CD4-positive, alpha-beta memory T cell (primary cell): ENCODE results near the gene RALBP1. TPM values are rescaled to one million over a fixed set of nuclear protein-coding genes. Genes with fewer than 3 reads are reported as not detected.

Source experiments
- CTCF ChIA-PET: fragments of 350-600 bp; sonication (Branson Sonifier 250); formaldehyde crosslinking; loops from one replicate; lab custom pipeline; 2021; ENCODE audit warnings: inconsistent platforms; ENCODE audit not compliant: partially characterized antibody; lab: Charles Lee
- POLR2A ChIA-PET: fragments of 350-600 bp; sonication (Branson Sonifier 250); formaldehyde crosslinking; loops from one replicate; lab custom pipeline; 2021; ENCODE audit not compliant: partially characterized antibody; lab: Charles Lee
- DNase-seq, 5 donors: peaks; one replicate each; pipeline versions ENCODE4 v3.0.0 to v3.0.0-alpha.2; 2020 to 2022; ENCODE audit warnings: mixed read lengths in 1 of 5
- H3K27ac ChIP-seq: one replicate; pipeline ENCODE4 v1.7.0; 2013; ENCODE audit warnings: low read depth, low read length
- H3K27me3 ChIP-seq: 2 replicates; pipeline ENCODE4 v1.7.0; 2013; ENCODE audit warnings: mild to moderate bottlenecking, low read length, moderate library complexity; ENCODE audit not compliant: insufficient read depth
- H3K36me3 ChIP-seq: 2 replicates; pipeline ENCODE4 v1.7.0; 2013; ENCODE audit warnings: mild to moderate bottlenecking, low read length, moderate library complexity; ENCODE audit not compliant: insufficient read depth
- H3K4me1 ChIP-seq: 2 replicates; pipeline ENCODE4 v1.7.0; 2013; ENCODE audit warnings: mild to moderate bottlenecking, low read length, moderate library complexity; ENCODE audit not compliant: insufficient read depth
- H3K4me3 ChIP-seq, 2 donors: one replicate each; pipeline ENCODE4 v1.7.0; 2013; ENCODE audit warnings: low read length in 2 of 2, mild to moderate bottlenecking in 1 of 2
- H3K9me3 ChIP-seq, 2 donors: one replicate each; pipeline ENCODE4 v1.7.0; 2013; ENCODE audit warnings: low read length in 2 of 2, control low read depth in 1 of 2; ENCODE audit not compliant: control insufficient read depth in 1 of 2
- H3K27ac Mint-ChIP-seq, 7 donors: one replicate each; pipeline ENCODE4 v1.8.0; 2020 to 2021; ENCODE audit warnings: mixed read lengths in 7 of 7, mild to moderate bottlenecking in 6 of 7, inconsistent platforms in 3 of 7, moderate library complexity in 3 of 7
- H3K27me3 Mint-ChIP-seq, 2 donors: one replicate each; pipeline ENCODE4 v1.8.0; 2020 to 2021; ENCODE audit warnings: mixed read lengths in 2 of 2
- H3K36me3 Mint-ChIP-seq, 2 donors: one replicate each; pipeline ENCODE4 v1.8.0; 2020 to 2021; ENCODE audit warnings: mixed read lengths in 2 of 2, inconsistent platforms in 1 of 2, mild to moderate bottlenecking in 1 of 2
- H3K4me1 Mint-ChIP-seq, 4 donors: one replicate each; pipeline ENCODE4 v1.8.0; 2020 to 2021; ENCODE audit warnings: mixed read lengths in 4 of 4, mild to moderate bottlenecking in 1 of 4
- H3K4me3 Mint-ChIP-seq, 8 donors: one replicate each; pipeline ENCODE4 v1.8.0; 2020 to 2021; ENCODE audit warnings: mixed read lengths in 8 of 8, mild to moderate bottlenecking in 7 of 8, moderate library complexity in 6 of 8, inconsistent platforms in 3 of 8
- H3K9me3 Mint-ChIP-seq, 8 donors: one replicate each; pipeline ENCODE4 v1.8.0; 2020 to 2021; ENCODE audit warnings: mixed read lengths in 8 of 8, mild to moderate bottlenecking in 5 of 8, inconsistent platforms in 3 of 8, moderate library complexity in 1 of 8
- intact Hi-C: fragments of 100-400 bp; cut with micrococcal nuclease; formaldehyde crosslinking; loops from one replicate; pipeline ENCODE4 v1.15.1; 2023
- polyA plus RNA-seq, 2 donors: library from polyadenylated mRNA; unstranded; fragments of 300-500 nt; fragmentation: Illumina TruSeq; gene quantifications; one replicate each; pipeline ENCODE4 v1.2.3, GENCODE V29; 2021
- total RNA-seq, 2 experiments: library from RNA; stranded (reverse); gene quantifications; one replicate each; pipeline ENCODE4 v1.2.3, GENCODE V29; 2021

Gene RALBP1
- total and polyA plus RNA-seq, 4 experiments from 2014 or later: 33.9 to 49.9 (median 46.9) TPM

DNA sequence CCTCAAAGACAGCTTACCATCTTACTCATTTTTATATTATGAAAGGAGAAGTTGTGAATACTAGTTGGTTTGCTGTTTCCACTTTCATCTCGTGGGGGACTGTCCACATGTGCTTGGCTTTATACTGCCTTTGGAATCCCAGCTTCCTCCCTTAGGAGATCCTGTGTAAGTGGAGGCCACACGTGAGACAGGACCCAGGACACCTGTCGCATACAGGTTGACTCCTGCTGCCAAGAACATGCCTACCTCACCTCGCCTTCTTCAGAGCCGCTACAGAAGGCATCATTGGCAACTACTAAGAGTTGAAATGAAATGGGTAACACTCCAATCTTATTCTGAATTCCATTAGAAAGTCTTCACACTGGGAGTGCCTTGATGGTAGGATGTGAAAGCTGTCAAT lies 69.7 kb downstream of the RALBP1 start:
- ChIA-PET POLR2A (no interaction called here), CTCF (no interaction called here)
- no peaks in the 10 kb centered on the region for H3K27me3 Mint-ChIP-seq
- Histone ChIP-seq H3K27ac (no peak overlapping the region), H3K4me3 (no peak overlapping the region), H3K27me3 (no peaks in the 10 kb centered on the region), H3K9me3 (no peaks in the 10 kb centered on the region), H3K36me3 (peaks cover 28% of the 10 kb centered on the region), H3K4me1 (no peaks in the 10 kb centered on the region)
- peaks cover 40 to 52% of the 10 kb centered on the region in 2 donors for H3K36me3 Mint-ChIP-seq
- no peaks in the 10 kb centered on the region for H3K4me1 Mint-ChIP-seq
- intact Hi-C loops: no loop called here
- no peak overlapping the region for H3K4me3 Mint-ChIP-seq
- no peak for DNase-seq
- H3K27ac Mint-ChIP-seq: peak overlapping the region in 1 of 7 donors; percentile 46
- H3K9me3 Mint-ChIP-seq: no peaks in the 10 kb centered on the region

DNA sequence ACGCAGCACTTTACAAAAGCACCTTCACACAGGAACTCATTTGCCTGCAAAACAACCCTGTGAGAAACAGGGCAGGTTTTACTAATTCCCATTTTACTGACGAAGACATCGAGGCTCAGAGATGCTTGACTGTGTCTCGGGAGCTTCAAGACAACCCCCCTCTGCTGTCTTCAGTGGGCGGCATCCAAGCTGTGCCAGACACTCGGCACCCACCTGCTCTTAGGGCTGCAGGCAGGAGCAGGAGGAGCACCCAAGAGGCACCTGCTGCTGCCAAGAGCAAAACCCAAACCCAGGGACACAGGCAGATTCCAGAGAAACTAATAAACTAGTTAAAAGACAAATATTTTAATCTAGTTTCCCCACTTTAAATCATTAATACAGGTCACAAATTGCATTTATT lies 71.2 kb downstream of the RALBP1 start:
- Mint-ChIP-seq H3K9me3 (no peaks in the 10 kb centered on the region), H3K36me3 (peaks cover 44 to 62% of the 10 kb centered on the region in 2 donors), H3K27me3 (no peaks in the 10 kb centered on the region), H3K27ac (peak overlapping the region in 1 of 7 donors; percentile 53), H3K4me1 (no peaks in the 10 kb centered on the region), H3K4me3 (no peak overlapping the region)
- ChIA-PET CTCF (no interaction called here), POLR2A (no interaction called here)
- H3K4me1 ChIP-seq: no peaks in the 10 kb centered on the region
- no peak overlapping the region for H3K4me3 ChIP-seq
- H3K27ac ChIP-seq: no peak overlapping the region
- H3K27me3 ChIP-seq: no peaks in the 10 kb centered on the region
- H3K9me3 ChIP-seq: no peaks in the 10 kb centered on the region
- intact Hi-C loops: no loop called here
- peaks cover 38% of the 10 kb centered on the region for H3K36me3 ChIP-seq
- DNase-seq: no peak

DNA sequence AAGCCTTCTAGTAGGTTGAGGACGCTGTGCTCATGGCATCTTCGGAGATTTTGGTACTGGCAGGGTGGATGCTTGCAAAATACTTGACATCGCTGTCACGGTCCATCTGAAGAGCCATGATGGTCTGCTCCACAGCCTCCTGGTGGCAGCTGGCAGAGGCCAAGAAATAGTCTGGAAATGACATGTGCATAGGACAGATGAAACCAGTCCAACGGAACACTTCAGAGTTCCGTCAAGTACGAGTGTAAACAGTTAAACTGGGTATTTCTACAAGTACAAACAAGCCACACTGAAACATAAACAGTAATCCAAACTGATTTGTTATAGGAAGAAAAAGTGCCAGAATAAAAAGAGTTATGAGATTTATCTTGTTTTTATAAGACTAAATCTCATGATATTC lies 72.5 kb downstream of the RALBP1 start:
- H3K27me3 Mint-ChIP-seq: no peaks in the 10 kb centered on the region
- Histone ChIP-seq H3K4me1 (no peaks in the 10 kb centered on the region), H3K9me3 (no peaks in the 10 kb centered on the region), H3K36me3 (peaks cover 48% of the 10 kb centered on the region), H3K27me3 (no peaks in the 10 kb centered on the region), H3K27ac (no peak overlapping the region), H3K4me3 (no peak overlapping the region)
- H3K9me3 Mint-ChIP-seq: peaks cover 0 to 2% (median 0%) of the 10 kb centered on the region in 8 donors
- ChIA-PET POLR2A (interaction anchor here (0.7 kb wide), 1 partner anchor 8 kb away, joined by 3 read pairs; no protein-coding TSS in a partner anchor), CTCF (no interaction called here)
- peaks cover 52 to 70% of the 10 kb centered on the region in 2 donors for H3K36me3 Mint-ChIP-seq
- no peak overlapping the region for H3K4me3 Mint-ChIP-seq
- peak overlapping the region in 1 of 7 donors; percentile 80 for H3K27ac Mint-ChIP-seq
- intact Hi-C loops: no loop called here
- no peak for DNase-seq
- H3K4me1 Mint-ChIP-seq: no peaks in the 10 kb centered on the region

DNA sequence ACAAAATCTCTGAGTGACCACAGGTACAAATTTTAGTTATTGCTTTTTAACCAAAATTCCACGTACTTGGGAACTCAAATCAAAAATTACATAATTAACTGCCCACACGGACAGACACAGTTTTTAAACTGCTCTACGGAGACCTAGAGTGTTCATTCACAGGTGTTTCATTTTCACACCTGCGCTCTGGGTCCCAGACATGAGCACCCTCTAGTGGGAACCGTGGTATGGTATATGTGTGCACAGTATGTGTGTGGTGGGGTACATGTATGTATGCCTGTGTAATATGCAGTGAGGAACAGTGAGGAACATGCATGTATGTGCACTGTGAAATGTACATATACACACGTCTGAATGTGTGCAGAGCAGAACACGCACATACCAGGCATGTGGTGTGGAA lies 74.1 kb downstream of the RALBP1 start:
- Mint-ChIP-seq H3K9me3 (peaks cover 0 to 3% (median 0%) of the 10 kb centered on the region in 8 donors), H3K4me3 (no peak overlapping the region), H3K36me3 (peaks cover 64 to 83% of the 10 kb centered on the region in 2 donors), H3K27ac (peak overlapping the region in 2 of 7 donors; percentile 16 to 82), H3K4me1 (no peaks in the 10 kb centered on the region), H3K27me3 (no peaks in the 10 kb centered on the region)
- peaks cover 58% of the 10 kb centered on the region for H3K36me3 ChIP-seq
- no peaks in the 10 kb centered on the region for H3K27me3 ChIP-seq
- ChIA-PET POLR2A (no interaction called here), CTCF (no interaction called here)
- H3K27ac ChIP-seq: no peak overlapping the region
- no peaks in the 10 kb centered on the region for H3K4me1 ChIP-seq
- intact Hi-C loops: no loop called here
- no peak overlapping the region for H3K4me3 ChIP-seq
- H3K9me3 ChIP-seq: no peaks in the 10 kb centered on the region
- no peak for DNase-seq

DNA sequence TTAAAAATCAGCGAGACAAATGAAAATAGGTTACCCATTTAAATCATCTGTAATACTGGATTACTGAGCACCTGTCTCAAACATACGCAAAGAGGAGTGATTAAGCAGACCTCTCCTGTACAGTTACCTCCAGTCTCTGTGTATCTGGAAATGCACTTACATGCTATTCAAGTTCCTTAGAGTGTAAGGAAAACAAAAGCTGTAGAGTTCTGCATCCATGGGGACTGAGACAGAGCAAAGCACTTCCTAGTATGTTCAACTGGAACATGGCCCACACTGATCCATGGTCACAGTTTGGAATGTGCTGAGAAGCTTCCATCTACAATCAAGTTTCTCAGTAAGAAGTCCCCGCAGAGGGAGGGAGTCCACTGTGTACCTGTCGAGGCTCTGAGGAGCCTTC lies 75.1 kb downstream of the RALBP1 start:
- H3K4me3 ChIP-seq: no peak overlapping the region
- H3K4me1 ChIP-seq: no peaks in the 10 kb centered on the region
- no peak for DNase-seq
- H3K27ac ChIP-seq: no peak overlapping the region
- H3K36me3 Mint-ChIP-seq: peaks cover 72 to 87% of the 10 kb centered on the region in 2 donors
- H3K9me3 Mint-ChIP-seq: peaks cover 0 to 3% (median 0%) of the 10 kb centered on the region in 8 donors
- peak overlapping the region in 1 of 7 donors; percentile 67 for H3K27ac Mint-ChIP-seq
- no peaks in the 10 kb centered on the region for H3K9me3 ChIP-seq
- H3K36me3 ChIP-seq: peaks cover 60% of the 10 kb centered on the region
- no peaks in the 10 kb centered on the region for H3K4me1 Mint-ChIP-seq
- POLR2A ChIA-PET: no interaction called here
- no peaks in the 10 kb centered on the region for H3K27me3 ChIP-seq
- CTCF ChIA-PET: no interaction called here
- intact Hi-C loops: no loop called here
- no peak overlapping the region for H3K4me3 Mint-ChIP-seq
- no peaks in the 10 kb centered on the region for H3K27me3 Mint-ChIP-seq

DNA sequence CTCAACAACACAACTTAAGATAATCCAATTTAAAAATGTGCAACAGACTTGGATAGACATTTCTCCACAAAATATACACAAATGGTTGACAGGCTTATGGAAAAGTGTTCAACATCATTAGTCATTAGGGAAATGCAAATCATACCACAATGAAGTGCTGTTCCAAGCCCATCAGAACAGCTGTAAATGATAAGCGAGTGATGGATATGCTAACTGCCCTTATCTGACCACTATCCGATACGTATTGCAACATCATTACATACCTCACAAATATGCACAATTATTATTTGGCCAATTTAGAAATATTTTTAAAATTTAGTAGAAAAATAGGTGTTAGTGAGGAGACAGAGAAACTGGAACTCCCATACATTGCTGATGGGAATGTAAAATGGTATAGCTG lies 76.9 kb downstream of the RALBP1 start:
- H3K36me3 Mint-ChIP-seq: peaks cover 74 to 83% of the 10 kb centered on the region in 2 donors
- peaks cover 60% of the 10 kb centered on the region for H3K36me3 ChIP-seq

DNA sequence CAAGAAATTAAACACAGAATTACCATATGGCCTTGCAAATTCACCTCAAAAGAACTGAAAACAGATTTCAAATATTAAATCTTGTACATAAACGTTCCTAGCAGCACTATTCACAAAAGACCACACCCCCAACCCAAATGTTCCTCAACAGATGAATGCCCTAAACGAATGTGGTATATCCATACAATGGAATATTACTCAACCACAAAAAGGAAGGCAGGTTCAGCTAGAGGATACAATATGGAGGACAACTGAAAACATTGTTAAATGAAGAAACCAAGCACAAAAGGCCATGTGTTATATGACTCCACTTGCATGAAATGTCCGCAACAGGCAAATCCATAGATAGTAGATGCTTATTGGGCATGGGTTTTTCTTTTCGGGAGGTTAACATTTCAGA lies 77.3 kb downstream of the RALBP1 start:
- no peaks in the 10 kb centered on the region for H3K9me3 ChIP-seq
- H3K4me3 Mint-ChIP-seq: no peak overlapping the region
- no peak overlapping the region for H3K27ac ChIP-seq
- no peaks in the 10 kb centered on the region for H3K27me3 Mint-ChIP-seq
- intact Hi-C loops: no loop called here
- no peaks in the 10 kb centered on the region for H3K27me3 ChIP-seq
- H3K4me1 ChIP-seq: no peaks in the 10 kb centered on the region
- peaks cover 56% of the 10 kb centered on the region for H3K36me3 ChIP-seq
- POLR2A ChIA-PET: no interaction called here
- no peak for DNase-seq
- peaks cover 0 to 3% (median 0%) of the 10 kb centered on the region in 8 donors for H3K9me3 Mint-ChIP-seq
- peaks cover 74 to 83% of the 10 kb centered on the region in 2 donors for H3K36me3 Mint-ChIP-seq
- CTCF ChIA-PET: no interaction called here
- no peak overlapping the region for H3K27ac Mint-ChIP-seq
- H3K4me1 Mint-ChIP-seq: no peaks in the 10 kb centered on the region
- no peak overlapping the region for H3K4me3 ChIP-seq

More for the DNA sequence above, 76.9 kb downstream of the RALBP1 start:
- CTCF ChIA-PET: no interaction called here
- Mint-ChIP-seq H3K4me3 (no peak overlapping the region), H3K27me3 (no peaks in the 10 kb centered on the region), H3K27ac (no peak overlapping the region), H3K4me1 (no peaks in the 10 kb centered on the region), H3K9me3 (peaks cover 0 to 3% (median 0%) of the 10 kb centered on the region in 8 donors)
- Histone ChIP-seq H3K27me3 (no peaks in the 10 kb centered on the region), H3K9me3 (no peaks in the 10 kb centered on the region), H3K4me3 (no peak overlapping the region), H3K4me1 (no peaks in the 10 kb centered on the region), H3K27ac (no peak overlapping the region)
- POLR2A ChIA-PET: no interaction called here
- DNase-seq: no peak
- intact Hi-C loops: no loop called here
